ENCODE measurements around the gene CCDC122.

DNA sequence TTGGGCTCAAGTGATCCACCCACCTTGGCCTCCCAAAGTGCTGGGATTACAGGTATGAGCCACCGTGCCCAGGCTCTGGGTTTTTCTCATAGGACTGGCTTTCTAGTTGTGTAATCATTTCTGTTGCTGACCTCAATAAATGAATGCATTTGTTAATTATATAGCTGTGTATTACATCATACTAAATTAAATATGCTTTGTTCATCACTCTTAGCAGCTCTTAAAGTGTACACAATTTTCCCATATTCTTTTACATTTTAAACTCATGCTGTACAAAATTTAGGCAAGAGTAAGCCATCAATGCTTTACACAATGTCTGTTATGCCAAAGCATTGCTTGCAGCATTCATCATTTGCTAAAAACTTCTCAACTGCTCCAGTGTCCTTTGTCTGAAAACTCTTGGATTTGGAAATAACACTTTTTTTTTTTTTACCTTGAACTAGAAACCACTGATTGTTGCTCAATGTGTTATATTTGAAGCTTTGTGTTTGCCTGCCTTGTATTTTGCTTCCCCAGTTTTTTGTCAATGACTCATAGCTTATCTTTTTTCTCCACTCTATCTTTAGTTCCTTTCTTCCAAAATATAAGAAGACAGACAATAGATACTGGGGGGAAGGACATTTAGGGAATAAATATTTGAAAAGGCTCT, 31.4 kb downstream of the CCDC122 start:
- no peak for TF ChIP-seq RAD21 (IDR thresholded peaks at IDR 0.05; ENCODE audit: low read depth)
- TF ChIP-seq, protein P1, sequence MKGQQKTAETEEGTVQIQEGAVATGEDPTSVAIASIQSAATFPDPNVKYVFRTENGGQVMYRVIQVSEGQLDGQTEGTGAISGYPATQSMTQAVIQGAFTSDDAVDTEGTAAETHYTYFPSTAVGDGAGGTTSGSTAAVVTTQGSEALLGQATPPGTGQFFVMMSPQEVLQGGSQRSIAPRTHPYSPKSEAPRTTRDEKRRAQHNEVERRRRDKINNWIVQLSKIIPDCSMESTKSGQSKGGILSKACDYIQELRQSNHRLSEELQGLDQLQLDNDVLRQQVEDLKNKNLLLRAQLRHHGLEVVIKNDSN (IDR thresholded peaks at IDR 0.05) = no peak
- no peak for TF ChIP-seq ZBTB7A (IDR thresholded peaks at IDR 0.05; ENCODE audit: low read depth)
- no peak for TF ChIP-seq FOXM1 (IDR thresholded peaks at IDR 0.05; ENCODE audit: borderline replicate concordance, low read depth)
- no peak for TF ChIP-seq EP300 (IDR thresholded peaks at IDR 0.05; ENCODE audit: borderline replicate concordance)
- no peak for TF ChIP-seq YY1 (IDR thresholded peaks at IDR 0.05; ENCODE audit: low read depth)
- TF ChIP-seq TCF12 (IDR thresholded peaks at IDR 0.05; ENCODE audit: low read depth) = no peak
- no peak for TF ChIP-seq TAF1 (IDR thresholded peaks at IDR 0.05; ENCODE audit: low read depth)
